ENCODE data around the gene CCDC167.

The CCDC167 gene

DNA sequence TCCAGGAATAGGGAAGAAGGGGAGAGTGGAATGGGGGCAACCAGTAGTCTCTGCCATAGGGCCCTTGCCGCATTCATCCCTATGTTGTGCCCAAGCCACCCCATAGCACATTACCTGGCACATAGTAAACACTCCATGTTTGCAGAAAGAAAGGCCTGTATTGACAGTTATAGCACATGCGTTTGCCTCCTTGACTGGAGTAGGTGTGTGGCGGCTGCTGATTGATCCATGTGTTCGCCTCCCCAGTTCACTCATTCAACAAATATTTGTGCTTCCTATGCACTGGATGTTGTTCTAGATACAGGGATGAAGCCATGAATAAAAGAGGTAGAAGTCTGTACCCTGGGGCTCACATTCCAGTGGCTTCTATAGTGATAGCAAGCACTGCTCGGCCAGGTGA is 19.8 kb upstream of the CCDC167 start:
- TF ChIP-seq, protein P1, sequence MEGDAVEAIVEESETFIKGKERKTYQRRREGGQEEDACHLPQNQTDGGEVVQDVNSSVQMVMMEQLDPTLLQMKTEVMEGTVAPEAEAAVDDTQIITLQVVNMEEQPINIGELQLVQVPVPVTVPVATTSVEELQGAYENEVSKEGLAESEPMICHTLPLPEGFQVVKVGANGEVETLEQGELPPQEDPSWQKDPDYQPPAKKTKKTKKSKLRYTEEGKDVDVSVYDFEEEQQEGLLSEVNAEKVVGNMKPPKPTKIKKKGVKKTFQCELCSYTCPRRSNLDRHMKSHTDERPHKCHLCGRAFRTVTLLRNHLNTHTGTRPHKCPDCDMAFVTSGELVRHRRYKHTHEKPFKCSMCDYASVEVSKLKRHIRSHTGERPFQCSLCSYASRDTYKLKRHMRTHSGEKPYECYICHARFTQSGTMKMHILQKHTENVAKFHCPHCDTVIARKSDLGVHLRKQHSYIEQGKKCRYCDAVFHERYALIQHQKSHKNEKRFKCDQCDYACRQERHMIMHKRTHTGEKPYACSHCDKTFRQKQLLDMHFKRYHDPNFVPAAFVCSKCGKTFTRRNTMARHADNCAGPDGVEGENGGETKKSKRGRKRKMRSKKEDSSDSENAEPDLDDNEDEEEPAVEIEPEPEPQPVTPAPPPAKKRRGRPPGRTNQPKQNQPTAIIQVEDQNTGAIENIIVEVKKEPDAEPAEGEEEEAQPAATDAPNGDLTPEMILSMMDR (conservative IDR thresholded peaks at IDR 0.05; ENCODE audit: control insufficient read depth, insufficient read depth, low read depth, low read length): no peak
- no peak for DNase-seq (ENCODE audit: low read depth)
- H3K4me3 ChIP-seq (ENCODE audit: control insufficient read depth, low read depth, low read length): no peak overlapping the region

DNA sequence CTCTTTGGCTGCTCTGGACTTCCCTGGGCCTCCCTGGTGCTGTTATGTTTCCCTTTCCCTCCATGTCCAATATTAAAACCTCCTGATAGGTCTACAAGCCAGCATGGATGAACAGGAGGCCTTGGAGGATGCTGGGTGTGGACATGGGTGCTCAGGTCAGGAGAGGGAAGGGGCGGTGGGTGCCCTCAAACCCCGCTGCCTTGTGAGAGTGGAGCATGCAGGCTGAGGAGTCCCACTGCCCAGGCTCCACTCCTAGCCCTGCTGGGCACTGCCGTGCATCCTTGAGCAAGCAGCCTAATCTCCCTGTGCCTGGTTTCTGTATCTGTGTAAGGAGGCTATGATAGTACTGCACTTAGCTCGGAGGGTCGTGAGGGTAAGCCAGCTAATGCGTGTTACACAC is 18.4 kb upstream of the CCDC167 start:
- H3K4me3 ChIP-seq (ENCODE audit: control insufficient read depth, low read depth, low read length): no peak overlapping the region
- DNase-seq (ENCODE audit: low read depth): no peak
- TF ChIP-seq, protein P1 (conservative IDR thresholded peaks at IDR 0.05; ENCODE audit: control insufficient read depth, insufficient read depth, low read depth, low read length): no peak

DNA sequence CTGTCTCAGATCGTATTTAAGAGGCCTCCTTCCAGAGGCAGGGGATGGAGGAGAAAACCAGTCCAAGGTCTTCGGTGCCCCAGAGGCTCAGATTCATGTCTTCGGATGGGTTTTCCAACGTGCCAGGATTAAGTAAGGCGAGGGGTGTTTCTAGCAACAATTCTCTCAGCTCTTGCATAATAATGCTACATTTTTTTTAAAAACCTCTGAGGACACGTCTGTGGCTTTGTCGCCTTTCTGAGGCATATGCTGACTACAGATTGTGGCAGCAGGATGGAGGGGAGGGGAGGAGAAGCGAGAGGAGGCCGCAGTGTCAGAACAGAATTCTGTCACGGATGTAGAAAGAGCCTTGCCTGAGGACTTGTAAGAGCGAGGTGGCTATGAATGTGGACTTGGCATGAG is 17.7 kb upstream of the CCDC167 start:
- TF ChIP-seq, protein P1 (conservative IDR thresholded peaks at IDR 0.05; ENCODE audit: control insufficient read depth, insufficient read depth, low read depth, low read length): no peak
- no peak for DNase-seq (ENCODE audit: low read depth)
- H3K4me3 ChIP-seq (ENCODE audit: control insufficient read depth, low read depth, low read length): no peak overlapping the region

DNA sequence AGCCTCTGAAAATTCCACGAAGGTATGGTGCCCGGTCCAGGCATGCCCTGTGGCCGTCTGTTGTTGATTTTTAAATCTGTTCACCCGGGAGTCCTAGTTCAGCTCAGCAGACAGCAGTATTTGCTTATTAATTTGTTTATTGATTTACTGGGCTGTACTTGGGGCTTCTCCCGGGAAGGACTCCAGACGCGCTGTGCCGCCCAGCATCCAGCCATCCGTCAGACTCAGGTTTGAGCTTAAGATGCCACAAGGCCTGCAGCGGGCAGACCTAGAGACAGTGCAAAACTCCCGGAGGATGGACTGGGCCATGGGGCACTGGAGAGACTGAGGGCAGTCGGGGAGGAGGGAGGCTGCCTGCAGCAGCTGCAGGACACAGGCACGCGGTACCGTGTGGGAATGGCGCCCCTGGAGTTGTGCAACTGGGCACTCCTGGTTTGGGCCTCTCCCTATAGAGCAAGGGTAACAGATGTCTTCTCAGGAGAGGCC is 17.3 kb upstream of the CCDC167 start:
- DNase-seq (ENCODE audit: low read depth): peak; percentile 3
- TF ChIP-seq, protein P1 (conservative IDR thresholded peaks at IDR 0.05; ENCODE audit: control insufficient read depth, insufficient read depth, low read depth, low read length): no peak
- no peak overlapping the region for H3K4me3 ChIP-seq (ENCODE audit: control insufficient read depth, low read depth, low read length)

DNA sequence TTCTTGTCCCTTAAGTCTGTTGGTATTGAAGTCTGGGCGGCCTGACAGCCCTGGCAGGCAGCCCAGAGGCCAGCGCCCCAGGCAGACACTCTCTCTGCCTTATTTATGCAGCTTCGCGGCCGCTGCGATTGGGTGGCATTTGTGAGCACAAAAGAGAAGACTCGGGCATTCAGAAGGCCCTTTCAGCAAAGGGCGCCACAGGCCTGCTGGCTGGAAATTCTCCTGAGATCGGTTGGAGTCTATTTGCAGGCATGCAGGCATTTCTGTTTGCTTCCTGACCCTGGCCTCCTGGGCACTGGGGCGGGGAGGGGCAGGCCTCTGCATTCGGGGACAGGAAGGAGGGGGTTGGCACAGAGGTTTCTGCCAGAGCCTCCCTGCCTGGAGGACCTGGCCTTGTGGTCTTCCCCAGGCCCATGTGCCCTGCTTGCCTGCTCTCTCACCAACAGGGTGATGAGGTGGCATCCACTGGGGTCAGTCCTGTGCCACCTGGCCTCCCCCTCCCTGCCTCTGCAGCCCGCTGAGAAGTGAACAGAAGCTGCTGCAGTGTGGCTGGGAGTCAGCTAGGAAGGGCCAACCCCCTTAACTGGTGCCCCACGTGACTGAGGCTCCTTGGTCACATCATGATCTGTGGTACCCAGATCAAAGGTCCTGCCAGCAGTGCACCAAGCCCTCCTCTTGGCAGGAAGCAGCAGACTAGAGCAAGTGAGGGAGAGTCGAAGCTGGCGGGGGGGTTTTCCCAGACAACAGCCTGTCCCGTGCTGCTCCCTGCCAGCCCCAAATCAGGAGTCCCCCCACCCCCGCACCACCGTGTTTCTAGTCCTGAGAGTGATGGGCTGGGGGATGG is 16.6 kb upstream of the CCDC167 start:
- no peak overlapping the region for H3K4me3 ChIP-seq (ENCODE audit: control insufficient read depth, low read depth, low read length)
- no peak for DNase-seq (ENCODE audit: low read depth)
- TF ChIP-seq, protein P1 (conservative IDR thresholded peaks at IDR 0.05; ENCODE audit: control insufficient read depth, insufficient read depth, low read depth, low read length): no peak

DNA sequence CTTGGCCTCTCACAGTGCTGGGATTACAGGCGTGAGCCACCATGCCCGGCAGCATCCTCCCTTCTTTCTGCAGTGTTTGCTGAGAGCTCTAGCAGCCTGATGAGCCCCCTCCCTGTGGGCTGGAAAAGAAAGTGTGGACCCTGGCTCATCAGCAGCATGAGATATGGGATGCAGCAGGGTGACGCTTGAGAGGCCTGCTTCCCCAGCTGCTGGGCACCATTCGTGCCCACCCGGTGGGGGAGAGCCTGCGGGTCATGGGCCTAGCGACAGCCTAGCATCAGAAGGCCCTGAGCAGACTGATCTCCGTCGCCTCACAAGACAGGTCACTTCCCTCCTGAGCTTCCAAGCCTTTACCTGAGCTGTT is 16.0 kb upstream of the CCDC167 start:
- DNase-seq (ENCODE audit: low read depth): no peak
- TF ChIP-seq, protein P1 (conservative IDR thresholded peaks at IDR 0.05; ENCODE audit: control insufficient read depth, insufficient read depth, low read depth, low read length): no peak
- no peak overlapping the region for H3K4me3 ChIP-seq (ENCODE audit: control insufficient read depth, low read depth, low read length)

Data from fibroblast of mammary gland (primary cell).